GM21723 (cell line): ENCODE measurements around the gene LRSAM1.

Source experiments
- ATAC-seq: cut with Tn5 transposase; IDR thresholded peaks from one replicate; pipeline ENCODE4 v1.9.1; 2021; ENCODE audit warnings: mild to moderate bottlenecking, moderate library complexity; ENCODE audit not compliant: unreplicated experiment

LRSAM1 gene

DNA sequence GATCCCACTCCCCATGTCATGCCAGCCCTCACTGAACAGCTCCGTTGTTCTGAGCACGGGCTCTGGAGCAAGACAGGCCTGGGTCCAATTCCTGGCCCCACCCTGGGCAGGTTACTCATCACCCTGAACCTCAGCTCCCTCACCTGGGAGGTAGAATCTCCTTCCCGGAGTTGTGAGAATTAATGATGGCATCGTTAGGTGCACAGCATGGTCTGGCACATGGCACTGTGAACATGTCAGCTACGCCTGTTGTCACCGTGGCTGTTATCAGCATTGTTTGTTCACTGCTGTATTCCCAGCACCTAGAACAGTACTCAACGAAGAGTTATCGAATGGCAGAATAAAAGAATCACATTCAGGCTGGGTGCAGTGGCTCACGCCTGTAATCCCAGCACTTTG, 43.0 kb downstream of the LRSAM1 start:
- ATAC-seq: no peak

DNA sequence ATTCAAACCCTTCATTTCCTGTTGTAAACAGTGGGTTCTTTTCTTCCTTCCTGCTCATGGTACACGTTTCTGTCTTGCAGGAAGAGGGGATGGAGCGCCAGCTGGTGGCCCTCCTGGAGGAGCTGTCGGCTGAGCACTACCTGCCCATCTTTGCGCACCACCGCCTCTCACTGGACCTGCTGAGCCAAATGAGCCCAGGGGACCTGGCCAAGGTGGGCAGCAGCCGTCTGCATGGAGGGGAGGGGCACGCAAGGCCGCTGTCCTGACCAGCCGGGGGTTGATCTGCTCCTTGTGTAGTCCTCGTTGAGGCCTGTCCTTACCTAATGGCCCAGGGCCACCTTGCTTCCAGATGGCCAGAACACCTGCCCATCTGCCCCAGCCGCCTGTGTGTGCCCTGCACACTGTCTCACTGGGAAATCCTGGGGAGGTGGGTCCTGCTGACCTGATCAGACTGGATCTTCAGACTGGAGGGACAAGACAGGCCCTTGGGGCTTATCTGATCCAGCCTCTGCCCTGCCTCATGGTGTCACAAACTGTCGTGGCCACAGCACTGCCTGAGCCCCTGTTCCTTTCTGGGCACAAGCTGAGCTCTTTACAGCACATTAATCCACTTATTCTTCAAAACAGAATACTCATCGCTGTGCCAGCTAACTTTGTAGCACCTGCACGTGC, 44.7 kb downstream of the LRSAM1 start:
- no peak for ATAC-seq

DNA sequence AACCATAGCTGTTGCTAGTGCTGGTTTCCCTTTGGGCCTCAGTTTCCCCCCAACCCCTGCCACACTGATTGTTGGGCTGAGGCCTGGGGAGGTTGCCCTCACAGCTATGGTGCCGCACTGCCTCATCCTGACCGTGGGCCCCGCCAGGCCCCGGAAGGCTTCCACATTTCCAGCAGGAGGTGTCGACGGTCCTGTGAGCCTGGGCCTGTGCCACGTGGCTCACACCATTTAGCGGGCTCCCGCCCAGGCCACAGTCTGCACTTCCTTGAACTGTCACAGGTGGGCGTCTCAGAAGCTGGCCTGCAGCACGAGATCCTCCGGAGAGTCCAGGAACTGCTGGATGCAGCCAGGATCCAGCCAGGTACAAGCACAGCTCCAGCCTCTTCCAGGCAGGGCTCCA, 45.7 kb downstream of the LRSAM1 start:
- no peak for ATAC-seq

DNA sequence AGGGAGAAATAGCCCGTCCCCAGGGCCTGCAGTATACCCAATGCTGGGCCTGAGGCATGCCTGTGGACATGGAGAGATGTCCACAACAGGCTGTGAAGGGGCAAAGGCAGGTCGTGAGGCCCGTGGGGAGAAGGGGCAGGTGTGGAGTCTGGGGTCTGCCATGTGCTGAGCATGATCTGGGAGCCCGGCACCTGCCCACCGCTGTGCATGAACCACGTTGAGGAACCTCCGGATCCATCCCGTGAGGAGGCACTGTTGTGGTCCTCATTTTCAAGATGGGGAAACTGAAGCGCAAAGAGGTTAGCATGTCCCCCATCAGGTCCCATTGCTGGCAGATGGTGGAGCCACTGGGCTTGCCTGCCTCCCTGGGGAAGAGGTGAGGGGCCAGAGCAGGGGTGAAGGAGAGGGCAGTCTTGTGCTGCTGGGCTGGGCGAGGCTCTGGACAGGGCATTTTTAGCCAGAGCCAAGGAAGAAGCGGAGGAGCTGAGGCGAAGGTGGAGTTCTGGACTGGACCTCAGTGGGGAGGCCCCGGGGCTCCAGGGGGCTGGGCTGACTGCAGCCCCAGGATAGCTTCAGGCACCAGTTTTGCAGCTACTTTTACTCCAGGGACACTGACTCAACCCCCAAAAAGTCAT, 46.5 kb downstream of the LRSAM1 start:
- ATAC-seq: no peak

DNA sequence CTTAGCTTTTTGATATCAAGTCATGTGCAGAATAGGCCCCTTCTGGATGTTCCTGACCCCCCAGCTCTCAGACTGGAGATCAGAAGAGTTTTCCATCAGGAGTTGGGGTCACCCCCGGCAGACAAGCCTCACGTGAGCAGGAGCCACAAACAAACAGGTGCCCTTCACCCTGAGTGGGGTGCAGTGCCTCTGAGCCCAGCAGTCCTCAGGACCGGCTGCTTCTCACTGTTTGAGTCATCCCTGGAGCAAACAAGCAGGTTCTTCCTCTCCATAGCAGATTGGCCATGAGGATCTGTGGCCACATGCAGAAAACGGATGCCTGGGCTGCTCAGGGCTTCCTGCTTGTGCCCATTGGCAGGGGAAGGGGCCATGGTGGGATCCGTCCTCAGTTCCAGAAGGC, 47.0 kb downstream of the LRSAM1 start:
- ATAC-seq: no peak

DNA sequence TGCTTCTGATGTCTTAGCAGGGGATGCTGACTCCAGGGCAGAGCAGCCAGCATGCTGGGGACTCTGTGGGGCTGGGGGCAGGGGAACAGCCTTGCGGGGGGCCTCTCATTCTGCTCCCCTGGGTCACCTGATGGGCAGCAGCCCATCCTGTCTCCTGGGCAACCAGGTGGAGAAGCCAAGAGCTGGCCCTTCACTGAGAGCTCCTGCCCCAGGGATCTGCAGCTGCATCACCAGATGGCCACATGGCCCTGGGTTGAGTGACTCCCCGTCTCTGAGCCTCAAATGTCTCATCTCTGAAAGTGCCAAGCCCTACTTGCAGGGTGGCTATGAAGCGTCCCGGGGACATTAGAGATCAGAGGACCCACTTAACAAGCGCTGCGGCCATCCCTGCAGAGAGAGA, 49.1 kb downstream of the LRSAM1 start:
- ATAC-seq: no peak

DNA sequence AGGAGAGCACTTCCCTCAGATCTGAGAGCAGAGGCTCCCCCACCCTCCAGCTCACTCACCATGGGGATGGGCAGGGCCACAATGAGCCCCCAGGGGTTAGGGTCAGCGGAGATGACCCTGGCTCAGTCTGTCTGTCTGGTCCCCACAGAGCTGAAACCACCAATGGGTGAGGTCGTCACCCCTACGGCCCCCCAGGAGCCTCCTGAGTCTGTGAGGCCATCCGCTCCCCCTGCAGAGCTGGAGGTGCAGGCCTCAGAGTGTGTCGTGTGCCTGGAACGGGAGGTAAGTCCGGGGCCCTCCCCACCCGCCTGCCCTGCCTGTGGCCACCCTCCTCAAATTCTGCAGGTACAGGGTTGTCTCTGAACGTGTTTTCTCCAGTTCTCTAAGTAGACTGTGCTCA, 49.6 kb downstream of the LRSAM1 start:
- ATAC-seq: no peak

DNA sequence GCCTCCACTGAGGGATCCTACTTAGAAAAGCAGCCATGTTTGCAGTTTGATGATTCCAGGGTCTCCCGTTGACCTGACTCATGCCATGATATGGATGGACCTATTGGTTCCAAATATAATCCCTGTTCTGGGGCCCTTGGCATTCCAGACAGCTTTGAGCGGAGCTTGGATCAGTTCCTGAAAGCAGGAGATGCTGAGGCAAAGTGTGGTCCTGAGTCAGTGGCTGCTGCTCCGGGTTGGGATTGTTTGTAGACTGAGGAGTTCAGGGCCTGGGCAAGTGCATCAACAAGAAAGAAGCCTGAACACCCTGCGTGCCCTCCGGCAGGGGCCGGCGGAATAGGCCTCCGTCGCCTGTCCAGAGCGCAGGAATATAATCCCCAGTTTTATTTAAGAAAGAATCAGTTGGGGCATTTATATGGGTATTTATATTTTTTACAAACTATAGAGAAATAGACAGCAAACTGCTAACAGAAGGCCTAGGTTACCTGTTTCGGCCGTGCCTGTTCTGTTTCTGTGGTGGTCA, 50.6 kb downstream of the LRSAM1 start:
- no peak for ATAC-seq

DNA sequence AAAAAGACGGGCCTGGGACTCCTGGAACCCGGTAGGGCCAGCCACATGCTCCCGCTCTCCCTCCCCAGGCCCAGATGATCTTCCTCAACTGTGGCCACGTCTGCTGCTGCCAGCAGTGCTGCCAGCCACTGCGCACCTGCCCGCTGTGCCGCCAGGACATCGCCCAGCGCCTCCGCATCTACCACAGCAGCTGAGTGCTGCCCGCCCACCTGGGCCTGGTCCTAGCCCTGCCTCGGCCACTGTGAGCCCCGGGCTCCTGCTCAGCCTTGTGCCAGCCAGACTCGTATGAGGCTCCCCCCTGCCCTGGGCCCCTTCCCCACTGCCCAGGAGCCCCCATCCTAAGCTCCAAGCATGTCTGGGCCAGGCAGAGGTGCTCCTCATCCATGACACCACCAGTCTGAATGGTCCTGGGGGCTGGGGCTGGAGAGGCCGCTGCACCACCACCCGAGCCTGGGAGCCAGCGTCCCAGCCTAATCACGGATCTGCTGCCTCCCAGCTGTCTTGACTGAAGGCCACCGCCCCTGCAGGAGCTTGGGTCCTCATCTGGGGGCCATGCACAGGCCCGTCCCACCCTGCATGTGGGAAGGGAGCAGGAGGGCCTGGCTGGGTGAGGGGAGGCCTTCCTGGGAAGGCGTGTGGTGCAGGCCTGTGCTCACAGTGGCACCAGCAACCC, 51.5 kb downstream of the LRSAM1 start:
- ATAC-seq: no peak

DNA sequence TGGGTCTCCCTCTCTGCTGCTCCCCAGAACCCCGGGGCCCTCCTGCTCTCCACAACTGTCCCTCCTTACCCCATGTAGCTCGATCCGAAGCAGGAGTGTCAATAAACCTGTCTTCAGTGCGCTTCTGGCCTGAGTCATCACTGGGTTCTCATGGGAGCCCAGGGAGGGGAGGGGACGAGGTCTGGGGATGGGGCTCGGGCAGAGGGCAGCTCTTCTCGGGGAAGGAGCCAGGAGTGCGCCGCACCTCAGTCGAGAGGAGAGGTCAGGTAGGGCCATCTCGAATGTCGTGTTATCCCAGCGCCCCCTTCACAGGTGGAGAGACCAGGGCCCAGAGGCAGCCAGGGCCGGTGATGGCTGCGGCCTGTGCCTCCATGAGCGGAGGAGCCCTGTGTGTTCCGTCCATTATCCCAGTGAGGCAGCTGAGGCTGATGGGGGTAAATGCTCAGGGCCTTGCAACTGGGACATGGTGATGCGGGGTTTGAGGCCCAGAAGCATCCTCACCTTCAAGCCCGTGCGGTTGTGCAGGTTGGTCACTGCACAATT, 52.1 kb downstream of the LRSAM1 start:
- ATAC-seq: no peak

DNA sequence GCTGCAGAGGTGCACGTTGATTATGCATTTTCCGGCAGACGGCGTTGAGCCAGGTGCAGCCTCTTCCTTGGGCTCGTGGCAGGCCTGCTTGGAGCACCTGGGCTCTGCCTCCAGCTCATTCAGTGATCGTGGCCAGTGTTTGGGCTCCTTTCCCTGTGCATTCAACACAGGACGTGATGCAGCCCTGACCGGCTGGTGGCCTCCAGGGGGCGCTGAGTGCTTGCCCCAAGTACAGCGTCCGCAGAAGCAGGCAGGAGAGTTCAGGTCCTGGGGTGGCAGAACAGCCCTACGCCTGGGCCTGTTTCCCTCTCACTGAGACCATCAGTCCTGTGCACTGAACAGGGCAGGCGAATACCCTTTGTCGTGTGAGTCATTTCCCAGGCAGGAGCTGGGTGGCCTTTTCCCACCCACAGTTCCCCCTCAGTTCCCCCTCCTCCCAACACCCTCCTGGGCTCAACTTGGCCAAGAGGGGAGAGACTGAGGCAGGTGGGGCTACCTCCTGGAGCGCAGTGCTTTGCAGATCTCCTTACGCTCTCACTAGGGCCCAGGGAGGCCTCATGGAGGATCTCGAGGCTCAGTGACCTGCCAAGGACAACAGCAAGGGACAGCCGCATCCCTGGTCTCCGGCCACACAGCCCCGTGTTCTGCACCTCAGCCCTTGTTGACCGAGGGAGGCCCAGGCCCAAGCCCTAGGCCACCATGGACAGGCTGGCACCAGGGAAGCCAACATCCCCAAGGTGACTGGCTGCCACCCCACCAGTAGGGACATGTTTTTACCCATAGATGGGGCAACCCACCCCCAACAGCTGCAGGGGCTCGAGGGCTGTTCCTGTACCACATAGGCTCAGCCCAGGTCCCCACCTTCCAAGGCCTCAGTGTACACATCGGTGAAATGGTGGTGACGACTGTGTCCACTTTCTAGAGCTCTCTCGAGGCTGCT, 52.9 kb downstream of the LRSAM1 start:
- no peak for ATAC-seq

DNA sequence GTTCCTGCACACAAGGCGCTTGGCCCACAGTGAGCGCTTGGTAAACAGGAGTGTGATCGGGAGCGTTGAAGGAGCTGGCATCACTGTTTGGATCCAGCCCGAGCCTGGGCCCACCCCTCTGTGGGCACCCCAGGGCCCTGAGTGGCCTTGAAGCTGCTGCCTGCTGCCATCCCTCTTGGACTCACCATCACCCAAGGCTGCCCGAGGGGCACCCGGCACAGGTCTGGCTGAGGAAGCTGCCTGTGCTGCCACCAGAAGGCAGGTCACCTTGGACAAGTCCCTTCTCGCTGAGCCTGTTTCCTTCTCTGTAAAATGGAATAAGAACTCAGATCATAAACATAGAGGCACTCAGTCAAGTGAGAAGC, 53.6 kb downstream of the LRSAM1 start:
- ATAC-seq: no peak

DNA sequence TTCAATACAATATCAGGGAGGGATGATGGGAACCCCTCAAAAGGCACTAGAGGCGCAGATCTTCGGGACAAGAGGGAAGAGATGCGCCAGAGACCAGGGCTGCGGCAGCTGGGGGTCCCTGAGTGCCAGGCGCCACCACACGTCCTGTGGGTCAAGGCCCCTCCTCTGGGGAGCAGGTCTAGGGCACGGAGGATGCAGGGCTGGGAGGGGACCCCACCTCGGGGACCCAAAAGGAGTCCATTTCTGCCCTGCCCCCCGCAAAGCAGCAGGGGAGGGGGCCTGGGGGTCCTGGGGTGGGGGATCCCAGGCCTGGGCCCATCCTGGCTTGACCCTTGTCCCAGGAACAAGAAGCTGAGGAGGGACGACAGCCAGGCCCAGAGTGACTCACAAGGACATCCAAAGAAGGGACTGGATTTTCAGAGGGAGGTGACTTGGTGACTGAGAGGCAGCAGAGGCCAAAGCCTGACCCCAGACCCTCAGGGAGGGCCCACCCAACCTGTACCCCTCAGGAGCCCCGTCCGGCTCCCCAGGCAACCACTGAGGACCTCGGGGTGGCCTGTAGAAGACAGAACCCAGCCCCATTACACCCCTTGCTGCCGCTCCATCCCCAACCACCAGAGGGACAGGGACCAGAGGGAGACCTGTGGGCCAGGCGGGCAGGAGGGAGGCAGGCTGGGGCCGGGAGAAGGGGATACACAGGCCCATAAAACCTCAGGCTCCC, 54.2 kb downstream of the LRSAM1 start:
- ATAC-seq: no peak

DNA sequence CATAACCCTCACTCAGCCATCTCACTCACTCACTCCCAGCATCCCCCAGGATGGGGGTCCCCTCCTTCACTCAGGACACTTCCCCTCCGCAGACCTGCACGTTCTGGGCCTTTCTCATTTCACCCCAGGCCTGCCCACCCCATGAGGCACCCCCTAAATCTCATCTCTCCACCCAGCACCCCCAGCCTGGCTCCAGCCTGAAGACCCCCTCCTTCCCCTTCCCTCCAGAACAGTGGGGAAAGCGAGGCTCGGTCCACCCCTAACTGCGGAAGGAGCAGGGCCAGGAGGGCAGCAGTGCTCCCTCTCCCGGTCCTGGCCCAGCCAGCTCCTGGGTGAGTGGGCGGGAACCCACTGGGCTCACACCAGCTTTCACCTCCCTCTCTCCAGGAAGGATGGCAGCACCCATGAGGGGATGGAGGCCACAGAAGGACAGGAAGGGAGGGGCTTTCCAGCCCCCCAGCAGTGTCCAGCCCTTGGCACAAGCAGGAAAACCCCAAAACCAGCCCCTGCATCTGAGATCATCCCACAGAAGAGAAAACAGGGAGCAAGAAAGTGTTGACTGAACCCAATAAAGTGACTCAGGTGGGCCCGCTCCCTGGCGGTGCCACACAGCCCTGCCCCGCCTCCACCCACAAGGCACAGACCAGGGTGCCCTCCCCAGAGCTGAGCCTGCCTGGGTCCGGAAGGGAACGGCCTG, 55.0 kb downstream of the LRSAM1 start:
- ATAC-seq: no peak

DNA sequence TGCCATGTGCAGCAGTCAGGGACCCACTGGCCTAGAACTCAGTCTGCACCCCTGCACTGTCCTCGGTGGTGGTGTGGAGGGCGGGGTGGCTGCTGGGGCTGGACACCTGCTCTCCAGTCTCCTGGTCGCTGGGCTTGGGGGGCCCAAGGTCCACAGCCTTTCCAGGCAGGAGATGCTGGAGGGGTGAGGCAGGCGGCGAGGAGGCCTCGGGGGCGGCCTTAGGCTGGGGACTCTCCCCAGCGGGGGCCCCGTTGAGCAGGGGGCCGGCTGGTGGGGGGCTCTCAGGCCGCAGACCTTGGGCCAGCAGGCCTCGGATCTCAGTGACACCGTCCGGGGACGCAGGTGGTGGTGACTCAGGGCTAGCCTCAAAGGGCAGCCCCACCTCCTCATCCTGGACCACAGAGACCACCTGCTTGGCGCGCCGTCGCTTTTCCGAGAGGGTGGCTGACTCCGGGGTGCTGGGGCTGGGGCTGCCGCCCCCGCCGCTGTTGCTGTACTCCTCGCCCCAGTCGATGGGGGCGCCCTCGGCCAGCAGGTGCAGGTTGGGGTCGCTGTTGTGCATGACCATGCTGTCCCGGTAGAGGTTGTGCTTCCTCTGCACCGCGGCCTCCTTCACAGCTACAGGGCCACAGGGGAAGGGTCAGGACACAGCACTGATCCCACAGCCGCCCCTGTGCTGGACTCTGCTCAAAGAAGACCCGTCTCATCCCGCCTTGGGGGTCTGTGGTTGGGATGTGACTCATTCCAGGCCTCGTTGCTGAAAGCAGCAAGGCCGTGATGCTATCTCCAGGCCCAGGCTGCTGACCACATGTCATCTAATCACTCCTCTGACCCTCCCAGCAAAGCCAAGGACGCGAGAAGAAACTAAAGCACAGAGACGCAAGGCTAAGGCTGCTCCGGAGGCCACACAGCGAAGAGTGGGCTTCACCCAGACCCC, 55.8 kb downstream of the LRSAM1 start:
- ATAC-seq: no peak

DNA sequence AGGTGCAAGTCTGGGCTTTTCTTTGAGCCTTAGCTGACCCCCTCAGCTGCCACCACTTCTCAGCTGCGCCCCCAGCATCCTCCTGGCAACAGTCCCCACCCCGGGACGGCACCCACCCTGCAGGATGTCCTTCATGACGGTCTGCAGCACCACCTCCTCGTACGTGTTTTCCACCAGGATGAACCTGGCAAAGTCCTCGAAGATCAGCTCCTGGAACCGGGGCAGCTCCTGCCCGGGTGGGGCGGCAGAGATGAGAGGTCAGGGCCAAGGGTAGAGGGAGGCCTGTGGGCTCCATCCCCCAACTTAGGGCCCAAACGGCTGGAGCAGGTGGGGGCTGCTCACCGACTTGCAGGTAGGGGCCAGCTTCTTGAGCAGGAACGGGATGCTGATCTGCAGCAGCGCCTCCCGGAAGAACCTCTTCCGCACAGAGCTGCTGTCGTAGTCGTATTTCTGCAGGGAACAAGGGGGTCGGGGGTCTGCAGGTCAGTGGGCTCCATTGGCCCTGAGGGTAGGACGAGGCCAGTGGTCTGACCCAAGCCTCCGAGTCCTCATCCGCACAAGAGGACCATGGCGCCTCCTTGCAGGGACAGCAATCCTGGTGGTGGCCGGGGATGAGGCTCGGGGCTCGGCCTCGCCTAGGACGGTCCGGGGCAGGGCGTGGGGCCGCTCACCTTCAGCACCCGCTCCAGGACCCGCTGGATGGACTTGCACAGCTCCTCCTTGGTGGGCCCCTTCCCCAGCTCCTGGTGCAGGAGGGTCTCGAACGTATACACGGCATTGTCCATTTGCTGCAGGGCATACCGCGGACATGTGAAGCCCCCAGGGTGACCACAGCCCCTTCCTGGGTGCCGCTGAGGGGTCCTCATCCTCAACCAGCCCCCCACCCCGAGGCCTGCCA, 56.7 kb downstream of the LRSAM1 start:
- ATAC-seq: no peak

DNA sequence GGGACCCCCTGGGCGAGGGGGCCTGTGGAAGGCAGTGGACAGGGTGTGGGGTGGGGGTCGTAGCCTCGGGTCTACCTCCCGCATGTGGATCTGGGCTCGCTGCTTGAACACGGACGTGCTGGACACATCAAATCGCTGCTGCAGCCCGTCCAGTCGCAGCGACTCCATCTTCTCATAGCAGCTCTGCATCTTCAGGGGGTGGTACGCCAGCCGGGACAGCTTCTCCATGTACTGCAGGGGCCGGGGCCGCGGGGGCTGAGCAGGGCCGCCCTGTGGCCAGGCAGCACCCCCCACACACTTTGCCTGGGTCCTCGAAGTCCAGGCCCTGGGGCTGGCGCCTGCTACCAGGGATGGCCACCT, 57.6 kb downstream of the LRSAM1 start:
- ATAC-seq: no peak
